Measurements from ENCODE around the gene MYL12B. TPM values are rescaled to one million over a fixed set of nuclear protein-coding genes. Genes with fewer than 3 reads are reported as not detected.

The MYL12B gene
- total RNA-seq, 1 donor from 2014 or later, result 228 TPM

Other genes with a start within 250 kb of the MYL12B start
- 9.3 TPM for gene LPIN2, start 249.0 kb upstream of the MYL12B start, total RNA-seq
- gene MYOM1, start 42.2 kb upstream of the MYL12B start, total RNA-seq, result 878 TPM
- gene MYL12A, start 14.3 kb upstream of the MYL12B start, total RNA-seq, result 4,186 TPM
- 10.8 TPM for gene TGIF1, start 188.0 kb downstream of the MYL12B start, total RNA-seq

All from cardiac septum (tissue), 1 donor.